ENCODE measurements around the gene CTBP2. TPM values are rescaled to one million over a fixed set of nuclear protein-coding genes. Genes with fewer than 3 reads are reported as not detected.

CTBP2 gene
- total and polyA plus RNA-seq, 11 donors: 10.1 to 45.5 (median 29.1) TPM

GRCh38 chr10:125039354-125039769 lies 121.0 kb downstream of the CTBP2 start:
- WGBS, 4 donors: 53 to 66% (median 60%) methylated on average over 6 to 15 of the region's 15 CpGs
- peaks cover 10 to 80% (median 52%) of the 10 kb centered on the region in 12 donors for H3K4me1 ChIP-seq
- intact Hi-C loops (cut with DNase I): loop anchor here in 2 of 10 donors (5.0 kb wide), 1 partner anchor 37 kb away; no protein-coding TSS in a partner anchor
- H3K27ac ChIP-seq: peak overlapping the region in 2 of 12 donors; percentile 23 to 58
- H3K36me3 ChIP-seq: peaks cover 0 to 14% (median 5%) of the 10 kb centered on the region in 9 donors
- H3K27me3 ChIP-seq: no peaks in the 10 kb centered on the region
- no peaks in the 10 kb centered on the region for H3K9me3 ChIP-seq
- no peak overlapping the region for H3K4me3 ChIP-seq
- TF ChIP-seq POLR2A (IDR thresholded peaks at IDR 0.05): no peak
- no peak for TF ChIP-seq CTCF (IDR thresholded peaks at IDR 0.05)
- no peak for ATAC-seq
- DNase-seq: no peak

DNA sequence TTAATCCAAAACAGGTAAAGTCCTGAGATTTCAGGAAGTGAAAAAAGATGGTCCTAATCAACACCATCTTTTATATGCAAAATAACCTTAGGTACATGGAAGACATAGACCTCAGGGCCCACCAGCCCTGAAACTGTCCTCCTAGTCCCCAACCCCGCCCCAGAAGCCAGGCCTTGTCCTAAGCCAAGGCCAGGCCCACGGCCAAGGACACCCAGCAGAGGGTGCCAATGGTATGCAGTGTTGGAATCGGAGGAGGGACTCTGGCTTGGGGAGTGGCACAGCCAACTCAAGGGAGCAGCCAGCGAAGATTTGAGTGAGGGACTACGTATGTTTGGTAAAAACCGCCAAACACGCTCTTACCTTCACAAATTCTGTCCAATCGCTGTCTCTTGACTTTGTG lies 121.7 kb downstream of the CTBP2 start:
- intact Hi-C loops (cut with DNase I): loop anchor here in 2 of 10 donors (5.0 kb wide), 1 partner anchor 36 kb away; no protein-coding TSS in a partner anchor
- ATAC-seq (peak; percentile 89 to 96 (median 92)), DNase-seq (peak in 3 of 5 donors; percentile 69 to 77 (median 76))
- WGBS, 4 donors: 53 to 73% (median 70%) methylated on average over 8 of the region's 8 CpGs
- Histone ChIP-seq H3K27ac (peak overlapping the region in 6 of 12 donors; percentile 9 to 58 (median 33)), H3K4me1 (peaks cover 6 to 74% (median 45%) of the 10 kb centered on the region in 12 donors), H3K4me3 (no peak overlapping the region), H3K36me3 (peaks cover 0 to 14% (median 5%) of the 10 kb centered on the region in 9 donors), H3K9me3 (no peaks in the 10 kb centered on the region), H3K27me3 (no peaks in the 10 kb centered on the region)
- TF ChIP-seq CTCF (IDR thresholded peaks at IDR 0.05): peak in 9 of 12 donors; percentile 9 to 48 (median 30)
- no peak for TF ChIP-seq POLR2A (IDR thresholded peaks at IDR 0.05)

GRCh38 chr10:125037145-125037877 lies 123.1 kb downstream of the CTBP2 start:
- intact Hi-C loops (cut with DNase I): loop anchor here in 2 of 10 donors (5.0 kb wide), 1 partner anchor 35 kb away; no protein-coding TSS in a partner anchor
- H3K36me3 ChIP-seq: peaks cover 0 to 24% (median 5%) of the 10 kb centered on the region in 9 donors
- H3K27me3 ChIP-seq: no peaks in the 10 kb centered on the region
- H3K9me3 ChIP-seq: no peaks in the 10 kb centered on the region
- H3K4me1 ChIP-seq: peaks cover 6 to 75% (median 42%) of the 10 kb centered on the region in 12 donors
- 51 to 64% (median 58%) methylated on average over 8 of the region's 8 CpGs for WGBS, 4 donors
- no peak overlapping the region for H3K4me3 ChIP-seq
- DNase-seq (no peak), ATAC-seq (peak in 2 of 4 donors; percentile 48 to 73)
- peak overlapping the region in 7 of 12 donors; percentile 30 to 63 (median 45) for H3K27ac ChIP-seq
- TF ChIP-seq CTCF (IDR thresholded peaks at IDR 0.05) (no peak), POLR2A (IDR thresholded peaks at IDR 0.05) (no peak)
